HepG2 (cell line): ENCODE measurements around the gene SLC6A6. TPM values are rescaled to one million over a fixed set of nuclear protein-coding genes. Genes with fewer than 3 reads are reported as not detected.

Experiments
- AGO1 ChIP-seq: fragments of 200-400 bp; formaldehyde crosslinking; IDR thresholded peaks from 2 replicates; pipeline ENCODE4 v1.6.1; 2017; ENCODE audit warnings: mild to moderate bottlenecking, low read depth, low read length, moderate library complexity; ENCODE audit not compliant: poor library complexity, severe bottlenecking
- ARID5B ChIP-seq: IDR thresholded peaks from 2 replicates; pipeline ENCODE4 v1.4.0; 2020; ENCODE audit warnings: mild to moderate bottlenecking, missing genetic modification reagents
- ARNT ChIP-seq: fragments of 450-650 bp; IDR thresholded peaks from 2 replicates; pipeline ENCODE4 v1.6.1; 2017
- ATAD3A ChIP-seq: sonication (generic); formaldehyde crosslinking; IDR thresholded peaks from 2 replicates; pipeline ENCODE4 v1.4.0; 2020; ENCODE audit warnings: missing genetic modification reagents
- BCL3 ChIP-seq: sonication (generic); formaldehyde crosslinking; IDR thresholded peaks from 2 replicates; pipeline ENCODE4 v1.5.1; 2020; ENCODE audit warnings: mild to moderate bottlenecking, missing genetic modification reagents, moderate library complexity
- CAMTA2 ChIP-seq: sonication (generic); formaldehyde crosslinking; IDR thresholded peaks from 2 replicates; pipeline ENCODE4 v1.4.0; 2020; ENCODE audit warnings: mild to moderate bottlenecking, missing genetic modification reagents, borderline replicate concordance
- ETV5 ChIP-seq: IDR thresholded peaks from 2 replicates; pipeline ENCODE4 v1.6.1; 2018; ENCODE audit warnings: missing biosample characterization, missing genetic modification reagents, inconsistent platforms, borderline replicate concordance
- FOXM1 ChIP-seq: sonication (generic); formaldehyde crosslinking; IDR thresholded peaks from 2 replicates; pipeline ENCODE4 v1.5.0; 2020; ENCODE audit warnings: missing genetic modification reagents
- HOXA7 ChIP-seq: sonication (generic); formaldehyde crosslinking; IDR thresholded peaks from 2 replicates; pipeline ENCODE4 v1.8.1; 2022; ENCODE audit warnings: mild to moderate bottlenecking, missing genetic modification reagents, moderate library complexity
- PREB ChIP-seq: sonication (generic); formaldehyde crosslinking; IDR thresholded peaks from 2 replicates; pipeline ENCODE4 v1.4.0; 2020; ENCODE audit warnings: missing genetic modification reagents
- SIX4 ChIP-seq: sonication (generic); formaldehyde crosslinking; IDR thresholded peaks from 2 replicates; pipeline ENCODE4 v1.4.0; 2020; ENCODE audit warnings: missing genetic modification reagents
- SMC3 ChIP-seq: IDR thresholded peaks from 2 replicates; pipeline ENCODE4 v1.6.1; 2011; ENCODE audit warnings: low read length, improper control_type of control experiment
- SPEN ChIP-seq: sonication (generic); formaldehyde crosslinking; IDR thresholded peaks from 2 replicates; pipeline ENCODE4 v1.5.1; 2020; ENCODE audit warnings: low read depth, mild to moderate bottlenecking, missing genetic modification reagents
- SRY ChIP-seq: sonication (generic); formaldehyde crosslinking; IDR thresholded peaks from 2 replicates; pipeline ENCODE4 v1.8.0; 2022; ENCODE audit warnings: mild to moderate bottlenecking, missing genetic modification reagents
- TARDBP ChIP-seq: sonication (generic); formaldehyde crosslinking; IDR thresholded peaks from 2 replicates; pipeline ENCODE4 v1.8.0; 2022; ENCODE audit warnings: mild to moderate bottlenecking, missing genetic modification reagents
- ZEB1 ChIP-seq: IDR thresholded peaks from 2 replicates; pipeline ENCODE4 v1.6.1; 2012; ENCODE audit warnings: mild to moderate bottlenecking, low read depth, inconsistent platforms; ENCODE audit not compliant: insufficient replicate concordance
- ZMYM4 ChIP-seq: sonication (generic); formaldehyde crosslinking; IDR thresholded peaks from 2 replicates; pipeline ENCODE4 v1.8.1; 2023; ENCODE audit warnings: mild to moderate bottlenecking, missing genetic modification reagents
- ZNF234 ChIP-seq: sonication (generic); formaldehyde crosslinking; conservative IDR thresholded peaks from 2 replicates; pipeline ENCODE4 v1.5.1; 2020; ENCODE audit warnings: mild to moderate bottlenecking, missing genetic modification reagents
- ZNF354B ChIP-seq: sonication (generic); formaldehyde crosslinking; IDR thresholded peaks from 2 replicates; pipeline ENCODE4 v1.8.0; 2022; ENCODE audit warnings: mild to moderate bottlenecking, missing genetic modification reagents
- ZNF451 ChIP-seq: sonication (generic); formaldehyde crosslinking; IDR thresholded peaks from 2 replicates; pipeline ENCODE4 v1.5.0; 2020; ENCODE audit warnings: mild to moderate bottlenecking, missing genetic modification reagents
- ZNF546 ChIP-seq: sonication (generic); formaldehyde crosslinking; conservative IDR thresholded peaks from 2 replicates; pipeline ENCODE4 v1.8.1; 2023; ENCODE audit warnings: mild to moderate bottlenecking, missing genetic modification reagents
- ZNF550 ChIP-seq: sonication (generic); formaldehyde crosslinking; IDR thresholded peaks from 2 replicates; pipeline ENCODE4 v1.4.0; 2020; ENCODE audit warnings: mild to moderate bottlenecking, missing genetic modification reagents, borderline replicate concordance
- ZNF672 ChIP-seq: sonication (generic); formaldehyde crosslinking; IDR thresholded peaks from 2 replicates; pipeline ENCODE4 v1.8.1; 2022; ENCODE audit warnings: missing genetic modification reagents
- ZNF83 ChIP-seq: sonication (generic); formaldehyde crosslinking; IDR thresholded peaks from 2 replicates; pipeline ENCODE4 v1.4.0; 2020; ENCODE audit warnings: missing genetic modification reagents, mild to moderate bottlenecking, borderline replicate concordance
- polyA plus RNA-seq, 8 experiments: library from polyadenylated mRNA; depleted of rRNA in 3 of 8; stranded (reverse) in 7 of 8; unstranded in 1 of 8; fragments of >200 nt; fragmentation: Illumina TruSeq in 4 of 8; extraction: Trizol in 4 of 8; gene quantifications; 2 replicates each; pipeline versions ENCODE4 v1.2.1 to v1.2.3, GENCODE V29; 2011 to 2016; ENCODE audit warnings: low read depth in 4 of 8, missing spikeins in 1 of 8, mixed read lengths in 1 of 8; ENCODE audit not compliant: insufficient read depth in 1 of 8
- total RNA-seq, 5 experiments: library from RNA; depleted of rRNA; stranded (reverse); fragments of >200 nt; fragmentation: Illumina TruSeq; extraction: Trizol; gene quantifications; 2 replicates each; pipeline ENCODE4 v1.2.3, GENCODE V29; 2016; ENCODE audit warnings: low read depth in 1 of 5
- TF ChIP-seq, protein P1 (sequence below): sonication (generic); formaldehyde crosslinking; IDR thresholded peaks from 2 replicates; pipeline ENCODE4 v1.5.0; 2020; ENCODE audit warnings: mild to moderate bottlenecking, missing genetic modification reagents

Gene SLC6A6
- total and polyA plus RNA-seq, 2 of the 13 experiments (the other 11 are each of a cell fraction or from before 2014, with no cell fraction given), result 14.1 to 20.7 TPM

- TF ChIP-seq PREB (CRISPR knock-in tag), result no peak
- no peak for TF ChIP-seq TARDBP (CRISPR knock-in tag)
- no peak for TF ChIP-seq ZNF672 (CRISPR knock-in tag)
- no peak for TF ChIP-seq SRY (CRISPR knock-in tag)
- no peak for TF ChIP-seq ZMYM4 (CRISPR knock-in tag)
- no peak for TF ChIP-seq ZNF354B
- TF ChIP-seq ZNF546 (CRISPR knock-in tag), result no peak
- TF ChIP-seq ATAD3A (CRISPR knock-in tag), result no peak
- peak; percentile 18; the same call in 1 of the 2 replicates for TF ChIP-seq ETV5 (CRISPR knock-in tag)
- peak; percentile 84 for TF ChIP-seq ARID5B
- no peak for TF ChIP-seq FOXM1
- TF ChIP-seq HOXA7 (CRISPR knock-in tag), result no peak
- TF ChIP-seq ZNF83 (CRISPR knock-in tag), result no peak
- TF ChIP-seq SMC3, result no peak; the same call in none of the 2 replicates
- TF ChIP-seq ZNF234 (CRISPR knock-in tag), result no peak
- no peak for TF ChIP-seq ZNF451 (CRISPR knock-in tag)
- no peak for TF ChIP-seq SIX4
- TF ChIP-seq BCL3, result no peak
- peak; percentile 50 for TF ChIP-seq ZEB1
- TF ChIP-seq CAMTA2 (CRISPR knock-in tag), result no peak
- TF ChIP-seq, protein P1, sequence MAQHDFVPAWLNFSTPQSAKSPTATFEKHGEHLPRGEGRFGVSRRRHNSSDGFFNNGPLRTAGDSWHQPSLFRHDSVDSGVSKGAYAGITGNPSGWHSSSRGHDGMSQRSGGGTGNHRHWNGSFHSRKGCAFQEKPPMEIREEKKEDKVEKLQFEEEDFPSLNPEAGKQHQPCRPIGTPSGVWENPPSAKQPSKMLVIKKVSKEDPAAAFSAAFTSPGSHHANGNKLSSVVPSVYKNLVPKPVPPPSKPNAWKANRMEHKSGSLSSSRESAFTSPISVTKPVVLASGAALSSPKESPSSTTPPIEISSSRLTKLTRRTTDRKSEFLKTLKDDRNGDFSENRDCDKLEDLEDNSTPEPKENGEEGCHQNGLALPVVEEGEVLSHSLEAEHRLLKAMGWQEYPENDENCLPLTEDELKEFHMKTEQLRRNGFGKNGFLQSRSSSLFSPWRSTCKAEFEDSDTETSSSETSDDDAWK (CRISPR knock-in tag), result no peak
- TF ChIP-seq ZNF550 (CRISPR knock-in tag), result no peak
- peak; percentile 51; the same call in 1 of the 2 replicates for TF ChIP-seq SPEN (CRISPR knock-in tag)
- TF ChIP-seq AGO1, result no peak
- no peak for TF ChIP-seq ARNT
Observed at GRCh38 chr3:14423197-14423743, 20.9 kb downstream of the SLC6A6 start (continued).
